ENCODE measurements around the gene DCLK2. TPM values are rescaled to one million over a fixed set of nuclear protein-coding genes. Genes with fewer than 3 reads are reported as not detected.

Gene DCLK2
- total RNA-seq, 3 donors from 2014 or later (not counting 1 experiment from before 2014, with no cell fraction given): 0.31 TPM; not detected in 2

DNA sequence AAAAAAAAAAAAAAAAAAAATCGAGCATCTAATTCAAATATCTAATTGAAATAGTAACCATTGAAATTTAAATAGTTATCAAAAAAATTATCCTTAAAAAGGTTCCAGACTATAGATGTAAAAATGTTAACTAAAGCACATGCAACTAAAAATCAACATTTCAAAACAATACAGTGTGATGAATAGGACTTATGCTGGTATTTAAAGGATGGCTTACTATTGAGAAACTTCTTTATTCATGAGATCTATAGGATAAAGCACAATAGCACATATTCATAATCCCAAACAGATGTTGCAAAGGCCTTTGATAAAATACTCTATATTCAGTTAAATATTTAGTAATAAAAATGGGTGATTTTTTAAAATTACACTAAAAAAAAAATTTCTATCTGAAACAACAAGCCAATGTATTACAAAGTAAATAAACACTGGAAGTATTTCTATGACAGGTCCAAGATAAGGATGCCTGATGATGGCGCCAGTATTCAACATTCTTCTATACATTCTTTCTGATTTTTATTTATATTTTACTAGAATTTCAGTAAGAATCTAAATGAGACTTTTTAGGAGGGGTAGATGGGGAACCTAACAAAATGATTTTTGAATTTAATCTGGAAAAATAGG, 26.3 kb downstream of the DCLK2 start:
- H3K36me3 Mint-ChIP-seq: no peaks in the 10 kb centered on the region
- Histone ChIP-seq H3K9me3 (ENCODE audit: control insufficient read depth, insufficient read depth, low read length) (no peaks in the 10 kb centered on the region), H3K36me3 (ENCODE audit: control insufficient read depth, insufficient read depth, low read length) (no peaks in the 10 kb centered on the region), H3K27me3 (ENCODE audit: control insufficient read depth, insufficient read depth, low read length) (no peaks in the 10 kb centered on the region), H3K4me1 (ENCODE audit: control insufficient read depth, insufficient read depth, low read length) (no peaks in the 10 kb centered on the region), H3K4me3 (ENCODE audit: low read length) (no peak overlapping the region), H3K27ac (ENCODE audit: low read length) (no peak overlapping the region)
- no peak overlapping the region for H3K4me3 Mint-ChIP-seq
- no peaks in the 10 kb centered on the region for H3K4me1 Mint-ChIP-seq
- peaks cover 0 to 4% of the 10 kb centered on the region in 2 donors for H3K27me3 Mint-ChIP-seq (ENCODE audit: low read depth in 2 of 2)
- ATAC-seq: no peak
- no CpG with 5 or more reads among the region's 2 CpGs for WGBS (ENCODE audit: insufficient coverage)
- intact Hi-C loops (cut with micrococcal nuclease): no loop called here
- DNase-seq: no peak
- H3K27ac Mint-ChIP-seq: no peak overlapping the region
- peaks cover 3% of the 10 kb centered on the region in 2 donors for H3K9me3 Mint-ChIP-seq
- TF ChIP-seq, protein P1, sequence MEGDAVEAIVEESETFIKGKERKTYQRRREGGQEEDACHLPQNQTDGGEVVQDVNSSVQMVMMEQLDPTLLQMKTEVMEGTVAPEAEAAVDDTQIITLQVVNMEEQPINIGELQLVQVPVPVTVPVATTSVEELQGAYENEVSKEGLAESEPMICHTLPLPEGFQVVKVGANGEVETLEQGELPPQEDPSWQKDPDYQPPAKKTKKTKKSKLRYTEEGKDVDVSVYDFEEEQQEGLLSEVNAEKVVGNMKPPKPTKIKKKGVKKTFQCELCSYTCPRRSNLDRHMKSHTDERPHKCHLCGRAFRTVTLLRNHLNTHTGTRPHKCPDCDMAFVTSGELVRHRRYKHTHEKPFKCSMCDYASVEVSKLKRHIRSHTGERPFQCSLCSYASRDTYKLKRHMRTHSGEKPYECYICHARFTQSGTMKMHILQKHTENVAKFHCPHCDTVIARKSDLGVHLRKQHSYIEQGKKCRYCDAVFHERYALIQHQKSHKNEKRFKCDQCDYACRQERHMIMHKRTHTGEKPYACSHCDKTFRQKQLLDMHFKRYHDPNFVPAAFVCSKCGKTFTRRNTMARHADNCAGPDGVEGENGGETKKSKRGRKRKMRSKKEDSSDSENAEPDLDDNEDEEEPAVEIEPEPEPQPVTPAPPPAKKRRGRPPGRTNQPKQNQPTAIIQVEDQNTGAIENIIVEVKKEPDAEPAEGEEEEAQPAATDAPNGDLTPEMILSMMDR (IDR thresholded peaks at IDR 0.05): no peak

DNA sequence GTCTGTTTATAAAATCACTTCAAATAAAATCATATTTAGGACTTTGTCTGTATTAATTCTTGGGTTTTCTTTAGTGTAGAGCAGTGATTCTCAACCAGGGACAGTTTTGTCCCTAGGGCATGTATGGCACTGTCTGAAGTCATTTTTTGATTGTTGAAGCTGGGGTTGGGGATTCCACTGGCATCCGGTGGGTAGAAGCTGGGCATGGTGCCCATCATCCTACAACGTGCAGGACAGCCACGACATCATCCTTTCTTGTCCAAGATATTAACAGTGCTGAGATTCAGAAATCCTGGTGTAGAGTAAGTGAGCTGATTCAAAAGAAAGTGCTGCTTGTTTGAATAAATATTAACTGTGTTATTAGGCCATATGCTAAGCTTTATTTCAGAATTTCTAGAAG, 28.6 kb downstream of the DCLK2 start:
- Histone ChIP-seq H3K4me1 (ENCODE audit: control insufficient read depth, insufficient read depth, low read length) (no peaks in the 10 kb centered on the region), H3K36me3 (ENCODE audit: control insufficient read depth, insufficient read depth, low read length) (no peaks in the 10 kb centered on the region), H3K27ac (ENCODE audit: low read length) (no peak overlapping the region), H3K9me3 (ENCODE audit: control insufficient read depth, insufficient read depth, low read length) (no peaks in the 10 kb centered on the region), H3K27me3 (ENCODE audit: control insufficient read depth, insufficient read depth, low read length) (no peaks in the 10 kb centered on the region), H3K4me3 (ENCODE audit: low read length) (no peak overlapping the region)
- ATAC-seq: no peak
- no peak for DNase-seq
- Mint-ChIP-seq H3K4me1 (no peaks in the 10 kb centered on the region), H3K4me3 (no peak overlapping the region), H3K27ac (no peak overlapping the region), H3K27me3 (ENCODE audit: low read depth in 2 of 2) (peaks cover 0 to 4% of the 10 kb centered on the region in 2 donors), H3K9me3 (peaks cover 3% of the 10 kb centered on the region in 2 donors), H3K36me3 (no peaks in the 10 kb centered on the region)
- TF ChIP-seq, protein P1 (IDR thresholded peaks at IDR 0.05): no peak
- intact Hi-C loops (cut with micrococcal nuclease): no loop called here
- WGBS (ENCODE audit: insufficient coverage): 86% methylated on average over 3 of the region's 3 CpGs

DNA sequence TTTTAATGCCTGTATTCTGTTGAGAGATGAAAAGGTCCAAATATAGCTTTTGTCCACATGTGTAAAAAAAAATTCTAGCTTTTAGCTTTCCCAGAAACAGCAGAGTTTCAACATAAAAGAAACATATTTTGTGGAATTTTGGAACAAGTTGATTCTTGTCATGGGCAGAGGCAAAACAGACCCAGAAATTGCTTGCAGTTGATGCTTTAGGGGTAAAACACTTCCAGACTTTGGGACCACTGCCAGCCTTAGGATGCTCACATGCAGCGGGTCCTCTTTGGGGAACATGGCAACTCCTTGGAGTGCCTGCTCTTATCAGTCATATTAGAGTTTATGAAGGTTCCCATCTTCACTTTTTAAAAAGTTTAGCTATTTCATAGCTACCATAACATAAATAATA, 30.4 kb downstream of the DCLK2 start:
- TF ChIP-seq, protein P1 (IDR thresholded peaks at IDR 0.05): no peak
- H3K27ac ChIP-seq (ENCODE audit: low read length): no peak overlapping the region
- H3K9me3 ChIP-seq (ENCODE audit: control insufficient read depth, insufficient read depth, low read length): no peaks in the 10 kb centered on the region
- H3K4me1 ChIP-seq (ENCODE audit: control insufficient read depth, insufficient read depth, low read length): no peaks in the 10 kb centered on the region
- Mint-ChIP-seq H3K9me3 (peaks cover 3 to 7% of the 10 kb centered on the region in 2 donors), H3K4me3 (no peak overlapping the region), H3K4me1 (no peaks in the 10 kb centered on the region), H3K27me3 (ENCODE audit: low read depth in 2 of 2) (peaks cover 0 to 4% of the 10 kb centered on the region in 2 donors), H3K36me3 (no peaks in the 10 kb centered on the region), H3K27ac (no peak overlapping the region)
- H3K27me3 ChIP-seq (ENCODE audit: control insufficient read depth, insufficient read depth, low read length): no peaks in the 10 kb centered on the region
- intact Hi-C loops (cut with micrococcal nuclease): no loop called here
- 88% methylated on average over 1 of the region's 1 CpG for WGBS (ENCODE audit: insufficient coverage)
- ATAC-seq: no peak
- H3K4me3 ChIP-seq (ENCODE audit: low read length): no peak overlapping the region
- no peak for DNase-seq
- H3K36me3 ChIP-seq (ENCODE audit: control insufficient read depth, insufficient read depth, low read length): no peaks in the 10 kb centered on the region

DNA sequence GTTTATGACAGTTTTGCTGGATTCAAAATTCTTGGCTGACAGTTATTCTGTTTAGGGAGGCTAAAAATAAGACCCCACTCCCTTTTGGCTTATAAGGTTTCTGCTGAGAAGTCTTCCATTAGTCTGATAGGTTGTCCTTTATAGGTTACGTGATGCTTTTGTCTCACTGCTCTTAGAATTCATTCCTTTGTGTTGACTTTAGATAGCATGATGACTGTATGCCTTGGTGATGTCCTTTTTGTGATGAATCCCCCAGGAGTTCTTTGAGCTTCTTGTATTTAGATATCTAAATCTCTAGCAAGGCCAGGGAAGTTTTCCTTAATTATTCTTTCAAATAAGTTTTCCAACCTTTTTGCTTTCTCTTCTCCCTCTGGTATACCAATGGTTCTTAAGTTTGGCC, 36.4 kb downstream of the DCLK2 start:
- Histone ChIP-seq H3K27ac (ENCODE audit: low read length) (no peak overlapping the region), H3K4me1 (ENCODE audit: control insufficient read depth, insufficient read depth, low read length) (no peaks in the 10 kb centered on the region), H3K9me3 (ENCODE audit: control insufficient read depth, insufficient read depth, low read length) (no peaks in the 10 kb centered on the region), H3K27me3 (ENCODE audit: control insufficient read depth, insufficient read depth, low read length) (no peaks in the 10 kb centered on the region), H3K4me3 (ENCODE audit: low read length) (no peak overlapping the region), H3K36me3 (ENCODE audit: control insufficient read depth, insufficient read depth, low read length) (no peaks in the 10 kb centered on the region)
- H3K36me3 Mint-ChIP-seq: no peaks in the 10 kb centered on the region
- peaks cover 0 to 7% of the 10 kb centered on the region in 2 donors for H3K27me3 Mint-ChIP-seq (ENCODE audit: low read depth in 2 of 2)
- TF ChIP-seq, protein P1 (IDR thresholded peaks at IDR 0.05): no peak
- no peak overlapping the region for H3K4me3 Mint-ChIP-seq
- intact Hi-C loops (cut with micrococcal nuclease): no loop called here
- H3K9me3 Mint-ChIP-seq: peaks cover 0 to 6% of the 10 kb centered on the region in 2 donors
- WGBS (ENCODE audit: insufficient coverage): no CpG with 5 or more reads among the region's 1 CpG
- DNase-seq: no peak
- H3K27ac Mint-ChIP-seq: no peak overlapping the region
- H3K4me1 Mint-ChIP-seq: no peaks in the 10 kb centered on the region
- ATAC-seq: no peak
